Endothelial cell of umbilical vein (primary cell): ENCODE results near the gene NSL1.

ENCODE experiments used
- EZH2 ChIP-seq: IDR thresholded peaks from 2 replicates; pipeline ENCODE4 v1.6.1; 2012; ENCODE audit warnings: borderline replicate concordance, low read depth, mild to moderate bottlenecking, moderate library complexity, low read length, inconsistent platforms; ENCODE audit not compliant: severe bottlenecking
- POLR2A ChIP-seq: IDR thresholded peaks from 2 replicates; pipeline ENCODE4 v1.6.1; 2012; ENCODE audit warnings: low read depth, mild to moderate bottlenecking, control low read depth, low read length
- POLR2AphosphoS5 ChIP-seq: IDR thresholded peaks from 2 replicates; pipeline ENCODE4 v1.6.1; 2012; ENCODE audit warnings: low read depth, mild to moderate bottlenecking, control low read depth, low read length, moderate library complexity; ENCODE audit not compliant: insufficient read depth
- TF ChIP-seq, protein P1 (sequence below), 2 donors: IDR thresholded peaks; 1 replicate in 1 of 2; 2 replicates in 1 of 2; pipeline ENCODE4 v1.5.1; 2011; ENCODE audit warnings: low read length in 2 of 2, mild to moderate bottlenecking in 2 of 2, moderate library complexity in 2 of 2, control low read depth in 1 of 2, inconsistent platforms in 1 of 2, low read depth in 1 of 2; ENCODE audit not compliant: insufficient read depth in 1 of 2; ENCODE audit errors: extremely low read depth in 1 of 2

DNA sequence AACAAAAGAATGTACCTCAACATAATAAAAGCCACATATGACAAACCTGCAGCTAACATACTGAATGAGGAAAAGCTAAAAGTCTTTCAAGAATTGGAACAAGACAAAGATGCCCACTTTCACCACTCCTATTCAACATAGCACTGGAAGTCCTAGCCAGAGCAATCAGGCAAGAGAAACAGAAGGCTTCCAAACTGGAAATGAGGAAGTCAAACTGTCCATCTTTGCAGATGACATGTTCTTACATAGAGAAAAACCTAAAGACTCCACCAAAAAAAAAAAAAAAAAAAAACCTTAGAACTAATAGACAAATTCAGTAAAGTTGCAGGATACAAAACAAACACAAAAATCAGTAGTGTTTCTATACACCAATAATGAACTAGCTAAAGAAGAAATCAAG lies 20.2 kb downstream of the NSL1 start:
- TF ChIP-seq POLR2A = no peak
- no peak for TF ChIP-seq EZH2
- TF ChIP-seq, protein P1, sequence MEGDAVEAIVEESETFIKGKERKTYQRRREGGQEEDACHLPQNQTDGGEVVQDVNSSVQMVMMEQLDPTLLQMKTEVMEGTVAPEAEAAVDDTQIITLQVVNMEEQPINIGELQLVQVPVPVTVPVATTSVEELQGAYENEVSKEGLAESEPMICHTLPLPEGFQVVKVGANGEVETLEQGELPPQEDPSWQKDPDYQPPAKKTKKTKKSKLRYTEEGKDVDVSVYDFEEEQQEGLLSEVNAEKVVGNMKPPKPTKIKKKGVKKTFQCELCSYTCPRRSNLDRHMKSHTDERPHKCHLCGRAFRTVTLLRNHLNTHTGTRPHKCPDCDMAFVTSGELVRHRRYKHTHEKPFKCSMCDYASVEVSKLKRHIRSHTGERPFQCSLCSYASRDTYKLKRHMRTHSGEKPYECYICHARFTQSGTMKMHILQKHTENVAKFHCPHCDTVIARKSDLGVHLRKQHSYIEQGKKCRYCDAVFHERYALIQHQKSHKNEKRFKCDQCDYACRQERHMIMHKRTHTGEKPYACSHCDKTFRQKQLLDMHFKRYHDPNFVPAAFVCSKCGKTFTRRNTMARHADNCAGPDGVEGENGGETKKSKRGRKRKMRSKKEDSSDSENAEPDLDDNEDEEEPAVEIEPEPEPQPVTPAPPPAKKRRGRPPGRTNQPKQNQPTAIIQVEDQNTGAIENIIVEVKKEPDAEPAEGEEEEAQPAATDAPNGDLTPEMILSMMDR (IDR thresholded peaks at IDR 0.05; ENCODE audit: extremely low read depth in 1 of 2, insufficient read depth in 1 of 2, low read depth in 1 of 2, low read length in 2 of 2) = no peak
- TF ChIP-seq POLR2AphosphoS5 = no peak
